H9 (cell line): ENCODE results near the gene HNRNPU. TPM values are rescaled to one million over a fixed set of nuclear protein-coding genes. Genes with fewer than 3 reads are reported as not detected.
A peak's percentile ranks its signal among the peaks of the same experiment; 100 is the strongest.

Experiments used
- DNase-seq: peaks from one replicate; pipeline ENCODE4 v3.0.0-alpha.2; 2017
- H2AFZ ChIP-seq: one replicate; pipeline ENCODE4 v1.6.1; 2013; ENCODE audit warnings: mild to moderate bottlenecking, low read length, control low read depth, moderate library complexity
- H2AK5ac ChIP-seq: 2 replicates; pipeline ENCODE4 v1.6.1; 2013; ENCODE audit warnings: low read length, control low read depth, mixed read lengths; ENCODE audit not compliant: insufficient read length
- H2BK120ac ChIP-seq: one replicate; pipeline ENCODE4 v1.6.1; 2013; ENCODE audit warnings: low read depth, mild to moderate bottlenecking, low read length, control low read depth, inconsistent platforms; ENCODE audit not compliant: poor library complexity, severe bottlenecking
- H2BK12ac ChIP-seq: 2 replicates; pipeline ENCODE4 v1.6.1; 2013; ENCODE audit warnings: low read length, control low read depth, mixed read lengths, low read depth; ENCODE audit not compliant: insufficient read length
- H2BK15ac ChIP-seq: 2 replicates; pipeline ENCODE4 v1.6.1; 2013; ENCODE audit warnings: low read depth, low read length, control low read depth
- H2BK20ac ChIP-seq: one replicate; pipeline ENCODE4 v1.6.1; 2013; ENCODE audit warnings: low read depth, mild to moderate bottlenecking, low read length, control low read depth, inconsistent platforms; ENCODE audit not compliant: poor library complexity, severe bottlenecking
- H2BK5ac ChIP-seq: 2 replicates; pipeline ENCODE4 v1.6.1; 2013; ENCODE audit warnings: low read length, control low read depth, mixed read lengths; ENCODE audit not compliant: insufficient read length
- H3K14ac ChIP-seq: 2 replicates; pipeline ENCODE4 v1.6.1; 2013; ENCODE audit warnings: low read length, control low read depth; ENCODE audit not compliant: insufficient read depth
- H3K18ac ChIP-seq: 2 replicates; pipeline ENCODE4 v1.6.1; 2013; ENCODE audit warnings: low read depth, mild to moderate bottlenecking, mixed read lengths, low read length, control low read depth; ENCODE audit not compliant: insufficient read length
- H3K23ac ChIP-seq: 2 replicates; pipeline ENCODE4 v1.6.1; 2013; ENCODE audit warnings: low read length, control low read depth, mixed read lengths, low read depth; ENCODE audit not compliant: insufficient read length
- H3K23me2 ChIP-seq: 2 replicates; pipeline ENCODE4 v1.6.1; 2013; ENCODE audit warnings: low read depth, mild to moderate bottlenecking, mixed read lengths, low read length, control low read depth; ENCODE audit not compliant: insufficient read length, poor library complexity, severe bottlenecking
- H3K27ac ChIP-seq: 2 replicates; pipeline ENCODE4 v1.5.1; 2013; ENCODE audit warnings: low read length, control low read depth, mixed read lengths, low read depth; ENCODE audit not compliant: insufficient read length
- H3K27me3 ChIP-seq: 2 replicates; pipeline ENCODE4 v1.6.1; 2013; ENCODE audit warnings: low read length, control low read depth, inconsistent platforms; ENCODE audit not compliant: insufficient read depth
- H3K4ac ChIP-seq: 2 replicates; pipeline ENCODE4 v1.6.1; 2013; ENCODE audit warnings: low read depth, mild to moderate bottlenecking, control low read depth, inconsistent platforms, low read length, moderate library complexity
- H3K4me1 ChIP-seq: 2 replicates; pipeline ENCODE4 v1.6.1; 2013; ENCODE audit warnings: low read length, control low read depth, inconsistent platforms; ENCODE audit not compliant: insufficient read depth
- H3K4me2 ChIP-seq: 2 replicates; pipeline ENCODE4 v1.6.1; 2013; ENCODE audit warnings: low read length, control low read depth, mixed read lengths; ENCODE audit not compliant: insufficient read length, insufficient read depth
- H3K56ac ChIP-seq: 2 replicates; pipeline ENCODE4 v1.6.1; 2013; ENCODE audit warnings: low read depth, mild to moderate bottlenecking, mixed read lengths, low read length, control low read depth; ENCODE audit not compliant: insufficient read length
- H3K79me1 ChIP-seq: 2 replicates; pipeline ENCODE4 v1.6.1; 2013; ENCODE audit warnings: low read depth, mild to moderate bottlenecking, moderate library complexity, low read length, control low read depth, inconsistent platforms; ENCODE audit not compliant: insufficient read depth, poor library complexity, severe bottlenecking
- H3K79me2 ChIP-seq: 2 replicates; pipeline ENCODE4 v1.6.1; 2013; ENCODE audit warnings: low read length, control low read depth, inconsistent platforms; ENCODE audit not compliant: insufficient read depth
- H3K9ac ChIP-seq: 2 replicates; pipeline ENCODE4 v1.6.1; 2013; ENCODE audit warnings: low read length, control low read depth, mixed read lengths; ENCODE audit not compliant: insufficient read length; ENCODE audit errors: extremely low read depth
- H3K9me3 ChIP-seq: one replicate; pipeline ENCODE4 v1.6.1; 2013; ENCODE audit warnings: low read depth, low read length, inconsistent platforms; ENCODE audit not compliant: control insufficient read depth
- H3T11ph ChIP-seq: one replicate; pipeline ENCODE4 v1.6.1; 2013; ENCODE audit warnings: mild to moderate bottlenecking, low read length, control low read depth, inconsistent platforms
- H4K20me1 ChIP-seq: one replicate; pipeline ENCODE4 v1.6.1; 2013; ENCODE audit not compliant: control insufficient read depth, insufficient read length, insufficient read depth
- H4K5ac ChIP-seq: 2 replicates; pipeline ENCODE4 v1.6.1; 2013; ENCODE audit warnings: low read depth, mild to moderate bottlenecking, mixed read lengths, low read length, control low read depth; ENCODE audit not compliant: insufficient read length
- H4K8ac ChIP-seq: replicated peaks from 2 replicates; pipeline ENCODE4 v1.6.1; 2013; ENCODE audit warnings: low read length, control low read depth, mixed read lengths, low read depth; ENCODE audit not compliant: insufficient read length
- H4K91ac ChIP-seq: 2 replicates; pipeline ENCODE4 v1.6.1; 2013; ENCODE audit warnings: low read depth, mild to moderate bottlenecking, moderate library complexity, mixed read lengths, low read length, control low read depth; ENCODE audit not compliant: insufficient read length
- H3K27ac Mint-ChIP-seq, 3 experiments: 2 replicates in 2 of 3; 3 replicates in 1 of 3; pipeline ENCODE4 v1.8.0; 2020 to 2021; ENCODE audit warnings: mixed read lengths in 3 of 3, mild to moderate bottlenecking in 1 of 3, moderate library complexity in 1 of 3
- H3K27me3 Mint-ChIP-seq: 2 replicates; pipeline ENCODE4 v1.8.0; 2021; ENCODE audit warnings: low read depth, mild to moderate bottlenecking, moderate library complexity, mixed read lengths
- H3K36me3 Mint-ChIP-seq, 3 experiments: 2 replicates in 2 of 3; 3 replicates in 1 of 3; pipeline ENCODE4 v1.8.0; 2020 to 2021; ENCODE audit warnings: low read depth in 3 of 3, mixed read lengths in 3 of 3; ENCODE audit not compliant: insufficient read depth in 1 of 3
- H3K4me1 Mint-ChIP-seq, 2 experiments: 2 replicates each; pipeline ENCODE4 v1.8.0; 2020; ENCODE audit warnings: mixed read lengths in 2 of 2
- H3K4me3 Mint-ChIP-seq, 2 experiments: 2 replicates in 1 of 2; 3 replicates in 1 of 2; pipeline ENCODE4 v1.8.0; 2020 to 2021; ENCODE audit warnings: mild to moderate bottlenecking in 2 of 2, mixed read lengths in 2 of 2, moderate library complexity in 1 of 2
- H3K9me3 Mint-ChIP-seq, 2 experiments: 2 replicates in 1 of 2; 3 replicates in 1 of 2; pipeline ENCODE4 v1.8.0; 2020; ENCODE audit warnings: mild to moderate bottlenecking in 2 of 2, mixed read lengths in 2 of 2, moderate library complexity in 1 of 2
- CTCF ChIP-seq: fragments of 200-600 bp; sonication (generic); conservative IDR thresholded peaks from 3 replicates; pipeline ENCODE4 v1.8.0; 2021; ENCODE audit warnings: antibody characterized with exemption, mild to moderate bottlenecking
- WGBS: extraction: QIAGEN DNeasy Blood & Tissue Kit; methylation state at CpG from one replicate; pipeline ENCODE4 v1.1.7; 2013; ENCODE audit warnings: missing lambda C conversion rate, low lambda C conversion rate, mixed read lengths; ENCODE audit not compliant: insufficient read length; ENCODE audit errors: extremely low coverage; 5-methylcytosine and 5-hydroxymethylcytosine counted together
- total RNA-seq: library from RNA; stranded (reverse); gene quantifications from 2 replicates; pipeline ENCODE4 v1.2.1, GENCODE V29; 2021

Gene HNRNPU
- total RNA-seq, 1 experiment from 2014 or later, result 657 TPM

GRCh38 chr1:244839656-244840055, 24.7 kb downstream of the HNRNPU start:
- Histone ChIP-seq H3K4ac (no peak overlapping the region), H3T11ph (no peak overlapping the region), H3K4me1 (peaks cover 7% of the 10 kb centered on the region; the same call in 1 of the 2 replicates), H3K9me3 (no peaks in the 10 kb centered on the region), H4K5ac (no peak overlapping the region), H4K91ac (no peak overlapping the region), H2AFZ (no peak overlapping the region), H3K18ac (no peak overlapping the region), H3K79me1 (no peaks in the 10 kb centered on the region), H3K56ac (no peak overlapping the region), H3K27ac (no peak overlapping the region), H2AK5ac (no peak overlapping the region), H3K79me2 (no peaks in the 10 kb centered on the region; the same call in 1 of the 2 replicates), H4K20me1 (no peaks in the 10 kb centered on the region), H2BK12ac (no peak overlapping the region), H2BK120ac (no peak overlapping the region), H3K9ac (no peak overlapping the region), H3K27me3 (no peaks in the 10 kb centered on the region), H2BK20ac (no peak overlapping the region), H3K14ac (no peak overlapping the region), H3K23me2 (peaks cover 3% of the 10 kb centered on the region), H2BK5ac (no peak overlapping the region), H3K4me2 (no peak overlapping the region), H3K23ac (no peak overlapping the region), H2BK15ac (no peak overlapping the region), H4K8ac (no peak overlapping the region)
- H3K27ac Mint-ChIP-seq, result peak overlapping the region in 2 of 3 experiments; percentile 12 to 37; a peak in 1 of 7 replicates
- TF ChIP-seq CTCF, result no peak
- no peaks in the 10 kb centered on the region for H3K9me3 Mint-ChIP-seq
- no peak for DNase-seq
- WGBS, result no CpG with 5 or more reads among the region's 2 CpGs
- H3K4me1 Mint-ChIP-seq, result peaks cover 28 to 31% of the 10 kb centered on the region in 2 experiments
- H3K27me3 Mint-ChIP-seq, result no peaks in the 10 kb centered on the region
- H3K36me3 Mint-ChIP-seq, result peaks cover 13 to 61% (median 27%) of the 10 kb centered on the region in 3 experiments; a peak in 6 of 7 replicates
- H3K4me3 Mint-ChIP-seq, result no peak overlapping the region
